ENCODE measurements around the gene SERINC3.
"Not testable (repeated sequence)": the region's sequence is repeated elsewhere in the genome, so short reads cannot be mapped to it uniquely, and the experiment has no call there.

The SERINC3 gene

GRCh38 chr20:44475694-44476560 lies 45.9 kb downstream of the SERINC3 start, which contains the start of gene TTPAL:
Gene TTPAL, plus strand, starts transcription at chr20:44475874. Its CDS starts 4,126 bp downstream, at chr20:44480000.
- H3K9me3 Mint-ChIP-seq: no peaks in the 10 kb centered on the region
- H3K4me1 Mint-ChIP-seq: peaks cover 37 to 54% of the 10 kb centered on the region in 2 donors
- peak; percentile 90 for DNase-seq
- no peaks in the 10 kb centered on the region for H3K27me3 Mint-ChIP-seq
- peak; percentile 91 to 93 for ATAC-seq (replicated peaks)
- peaks cover 8 to 28% of the 10 kb centered on the region in 2 donors for H3K36me3 Mint-ChIP-seq
- peak within 1 kb of the TSS; percentile 99 for H3K27ac Mint-ChIP-seq
- peak within 1 kb of the TSS; percentile 98 for H3K4me3 Mint-ChIP-seq

- Mint-ChIP-seq H3K4me3 (peak overlapping the region; percentile 98), H3K27me3 (no peaks in the 10 kb centered on the region), H3K4me1 (peaks cover 31 to 48% of the 10 kb centered on the region in 2 donors), H3K9me3 (no peaks in the 10 kb centered on the region), H3K27ac (peak overlapping the region; percentile 99), H3K36me3 (peaks cover 2 to 22% of the 10 kb centered on the region in 2 donors)
- ATAC-seq (replicated peaks) (peak in 1 of 2 donors; percentile 1), DNase-seq (no peak)
These were observed 46.5 kb downstream of the SERINC3 start for GRCh38 chr20:44475372-44475693.

- peaks cover 16 to 25% of the 10 kb centered on the region in 2 donors for H3K4me1 Mint-ChIP-seq
- not testable (repeated sequence) for H3K4me3 Mint-ChIP-seq, DNase-seq
These were observed 49.6 kb downstream of the SERINC3 start for GRCh38 chr20:44472283-44472682.

GRCh38 chr20:44471481-44471882 lies 50.4 kb downstream of the SERINC3 start:
- Mint-ChIP-seq H3K27ac (no peak overlapping the region), H3K4me3 (no peak overlapping the region), H3K36me3 (peaks cover 0 to 4% of the 10 kb centered on the region in 2 donors), H3K27me3 (no peaks in the 10 kb centered on the region), H3K9me3 (no peaks in the 10 kb centered on the region), H3K4me1 (peaks cover 9 to 17% of the 10 kb centered on the region in 2 donors)
- ATAC-seq (replicated peaks) (no peak), DNase-seq (no peak)

More at GRCh38 chr20:44472283-44472682, 49.6 kb downstream of the SERINC3 start:
- ATAC-seq (replicated peaks); H3K9me3 Mint-ChIP-seq; H3K27ac Mint-ChIP-seq; H3K27me3 Mint-ChIP-seq: not testable (repeated sequence)
- H3K36me3 Mint-ChIP-seq: peaks cover 0 to 12% of the 10 kb centered on the region in 2 donors

GRCh38 chr20:44470327-44470726 lies 51.5 kb downstream of the SERINC3 start:
- Mint-ChIP-seq H3K36me3 (no peaks in the 10 kb centered on the region), H3K27ac (no peak overlapping the region), H3K4me1 (peaks cover 4 to 5% of the 10 kb centered on the region in 2 donors), H3K9me3 (no peaks in the 10 kb centered on the region), H3K27me3 (no peaks in the 10 kb centered on the region), H3K4me3 (no peak overlapping the region)
- DNase-seq (no peak), ATAC-seq (replicated peaks) (no peak)

GRCh38 chr20:44468044-44468782 lies 53.7 kb downstream of the SERINC3 start:
- no peak for ATAC-seq (replicated peaks)
- Mint-ChIP-seq H3K4me1 (no peaks in the 10 kb centered on the region), H3K9me3 (no peaks in the 10 kb centered on the region), H3K4me3 (no peak overlapping the region), H3K36me3 (no peaks in the 10 kb centered on the region), H3K27me3 (no peaks in the 10 kb centered on the region), H3K27ac (no peak overlapping the region)
- DNase-seq: no peak

- H3K4me3 Mint-ChIP-seq: no peak overlapping the region
- no peaks in the 10 kb centered on the region for H3K27me3 Mint-ChIP-seq
- H3K27ac Mint-ChIP-seq: no peak overlapping the region
- no peaks in the 10 kb centered on the region for H3K36me3 Mint-ChIP-seq
- H3K9me3 Mint-ChIP-seq: no peaks in the 10 kb centered on the region
- no peaks in the 10 kb centered on the region for H3K4me1 Mint-ChIP-seq
- no peak for DNase-seq
- no peak for ATAC-seq (replicated peaks)
These were observed 54.5 kb downstream of the SERINC3 start for GRCh38 chr20:44467289-44467883.

- no peak for ATAC-seq (replicated peaks)
- no peak overlapping the region for H3K27ac Mint-ChIP-seq
- H3K4me3 Mint-ChIP-seq: no peak overlapping the region
- H3K36me3 Mint-ChIP-seq: no peaks in the 10 kb centered on the region
- H3K4me1 Mint-ChIP-seq: no peaks in the 10 kb centered on the region
- H3K9me3 Mint-ChIP-seq: no peaks in the 10 kb centered on the region
- DNase-seq: no peak
- H3K27me3 Mint-ChIP-seq: no peaks in the 10 kb centered on the region
These were observed 56.8 kb downstream of the SERINC3 start for GRCh38 chr20:44465001-44465560.

- Mint-ChIP-seq H3K27ac (no peak overlapping the region), H3K4me1 (no peaks in the 10 kb centered on the region), H3K36me3 (no peaks in the 10 kb centered on the region), H3K4me3 (no peak overlapping the region), H3K9me3 (no peaks in the 10 kb centered on the region), H3K27me3 (no peaks in the 10 kb centered on the region)
- ATAC-seq (replicated peaks) (no peak), DNase-seq (no peak)
These were observed 57.4 kb downstream of the SERINC3 start for GRCh38 chr20:44464514-44464913.

- Mint-ChIP-seq H3K27me3 (no peaks in the 10 kb centered on the region), H3K27ac (no peak overlapping the region), H3K4me3 (no peak overlapping the region), H3K4me1 (no peaks in the 10 kb centered on the region), H3K9me3 (no peaks in the 10 kb centered on the region), H3K36me3 (no peaks in the 10 kb centered on the region)
- ATAC-seq (replicated peaks): no peak
- no peak for DNase-seq
These were observed 58.4 kb downstream of the SERINC3 start for GRCh38 chr20:44463466-44463865.

- DNase-seq (no peak), ATAC-seq (replicated peaks) (no peak)
- no peaks in the 10 kb centered on the region for H3K27me3 Mint-ChIP-seq
- H3K9me3 Mint-ChIP-seq: no peaks in the 10 kb centered on the region
- no peak overlapping the region for H3K27ac Mint-ChIP-seq
- no peaks in the 10 kb centered on the region for H3K36me3 Mint-ChIP-seq
- no peak overlapping the region for H3K4me3 Mint-ChIP-seq
- H3K4me1 Mint-ChIP-seq: no peaks in the 10 kb centered on the region
These were observed 60.1 kb downstream of the SERINC3 start for GRCh38 chr20:44461803-44462174.

GRCh38 chr20:44461142-44461802 lies 60.6 kb downstream of the SERINC3 start:
- Mint-ChIP-seq H3K9me3 (no peaks in the 10 kb centered on the region), H3K36me3 (no peaks in the 10 kb centered on the region), H3K4me1 (no peaks in the 10 kb centered on the region), H3K27me3 (no peaks in the 10 kb centered on the region), H3K27ac (no peak overlapping the region), H3K4me3 (no peak overlapping the region)
- DNase-seq: no peak
- ATAC-seq (replicated peaks): no peak

GRCh38 chr20:44460795-44461141 lies 61.1 kb downstream of the SERINC3 start:
- H3K4me3 Mint-ChIP-seq: no peak overlapping the region
- no peaks in the 10 kb centered on the region for H3K27me3 Mint-ChIP-seq
- ATAC-seq (replicated peaks): no peak
- no peaks in the 10 kb centered on the region for H3K9me3 Mint-ChIP-seq
- no peak overlapping the region for H3K27ac Mint-ChIP-seq
- no peak for DNase-seq
- H3K36me3 Mint-ChIP-seq: no peaks in the 10 kb centered on the region
- no peaks in the 10 kb centered on the region for H3K4me1 Mint-ChIP-seq

- ATAC-seq (replicated peaks) (no peak), DNase-seq (no peak)
- no peaks in the 10 kb centered on the region for H3K27me3 Mint-ChIP-seq
- no peaks in the 10 kb centered on the region for H3K36me3 Mint-ChIP-seq
- no peak overlapping the region for H3K27ac Mint-ChIP-seq
- H3K4me3 Mint-ChIP-seq: no peak overlapping the region
- H3K4me1 Mint-ChIP-seq: no peaks in the 10 kb centered on the region
- no peaks in the 10 kb centered on the region for H3K9me3 Mint-ChIP-seq
These were observed 62.6 kb downstream of the SERINC3 start for GRCh38 chr20:44459271-44459670.
